Cardiac muscle cell (in vitro differentiated cells and primary cell): Measurements from ENCODE around the gene MCTP1. TPM values are rescaled to one million over a fixed set of nuclear protein-coding genes. Genes with fewer than 3 reads are reported as not detected.
A peak's percentile ranks its signal among the peaks of the same experiment; 100 is the strongest.

Experiments used
- DNase-seq, 2 donors: peaks; one replicate each; pipeline versions ENCODE4 v3.0.0 to v3.0.0-alpha.2; 2010 to 2017; ENCODE audit warnings: low read depth in 1 of 2, low spot score in 1 of 2
- H3K27ac ChIP-seq: fragments of 200-600 bp; sonication (generic); 2 replicates; pipeline ENCODE4 v1.5.1; 2016
- H3K27me3 ChIP-seq: fragments of 200-600 bp; sonication (generic); 2 replicates; pipeline ENCODE4 v1.6.0; 2016; ENCODE audit warnings: control low read depth
- H3K36me3 ChIP-seq: fragments of 200-600 bp; sonication (generic); 2 replicates; pipeline ENCODE4 v1.5.1; 2016; ENCODE audit warnings: control low read depth
- H3K4me1 ChIP-seq: fragments of 200-600 bp; sonication (generic); 2 replicates; pipeline ENCODE4 v1.8.1; 2017; ENCODE audit warnings: low read depth, mild to moderate bottlenecking, mixed run types
- H3K4me3 ChIP-seq: fragments of 200-600 bp; sonication (generic); 2 replicates; pipeline ENCODE4 v1.5.1; 2016; ENCODE audit warnings: mild to moderate bottlenecking
- H3K9me3 ChIP-seq: fragments of 200-600 bp; sonication (generic); 2 replicates; pipeline ENCODE4 v1.5.1; 2017; ENCODE audit warnings: low read depth, mild to moderate bottlenecking, control low read depth
- CTCF ChIP-seq: IDR thresholded peaks from 2 replicates; pipeline ENCODE4 v1.5.1; 2012; ENCODE audit warnings: low read depth, mild to moderate bottlenecking, low read length
- polyA plus RNA-seq: library from polyadenylated mRNA; unstranded; fragments of >200 nt; fragmentation: Nextera tagmentation; extraction: Ambion mirVana; gene quantifications from 2 replicates; pipeline ENCODE4 v1.2.1, GENCODE V29; 2016
- total RNA-seq: library from RNA; depleted of rRNA; stranded (reverse); fragments of >200 nt; gene quantifications from 2 replicates; pipeline ENCODE4 v1.2.3, GENCODE V29; 2016

MCTP1 gene
- total and polyA plus RNA-seq, 2 experiments from 2014 or later = 1.4 TPM; not detected in 1

- Histone ChIP-seq H3K27me3 (no peaks in the 10 kb centered on the region), H3K4me1 (no peaks in the 10 kb centered on the region), H3K27ac (no peak overlapping the region), H3K9me3 (no peaks in the 10 kb centered on the region), H3K36me3 (no peaks in the 10 kb centered on the region), H3K4me3 (no peak overlapping the region)
- no peak for TF ChIP-seq CTCF
- DNase-seq = no peak
Measured at GRCh38 chr5:95317085-95317484, 32.2 kb upstream of the MCTP1 start.

- no peak for TF ChIP-seq CTCF
- Histone ChIP-seq H3K4me1 (no peaks in the 10 kb centered on the region), H3K27me3 (no peaks in the 10 kb centered on the region), H3K27ac (no peak overlapping the region), H3K9me3 (no peaks in the 10 kb centered on the region), H3K36me3 (no peaks in the 10 kb centered on the region), H3K4me3 (no peak overlapping the region)
- DNase-seq = no peak
Measured at GRCh38 chr5:95304711-95305110, 19.8 kb upstream of the MCTP1 start.

- H3K27me3 ChIP-seq = peaks cover 3% of the 10 kb centered on the region
- no peak overlapping the region for H3K27ac ChIP-seq
- H3K9me3 ChIP-seq = no peaks in the 10 kb centered on the region
- H3K4me3 ChIP-seq = no peak overlapping the region
- H3K4me1 ChIP-seq = no peaks in the 10 kb centered on the region
- no peak for DNase-seq
- no peaks in the 10 kb centered on the region for H3K36me3 ChIP-seq
- TF ChIP-seq CTCF = no peak
Measured at GRCh38 chr5:95298651-95299050, 13.8 kb upstream of the MCTP1 start.

GRCh38 chr5:95296291-95296690, 11.4 kb upstream of the MCTP1 start:
- no peak for DNase-seq
- Histone ChIP-seq H3K4me3 (no peak overlapping the region), H3K4me1 (no peaks in the 10 kb centered on the region), H3K27ac (no peak overlapping the region), H3K27me3 (peaks cover 8% of the 10 kb centered on the region), H3K36me3 (no peaks in the 10 kb centered on the region), H3K9me3 (no peaks in the 10 kb centered on the region)
- TF ChIP-seq CTCF = no peak

GRCh38 chr5:95285409-95285755, 488 bp upstream of the MCTP1 start:
- peak in 1 of 2 donors; percentile 2 for DNase-seq
- Histone ChIP-seq H3K27me3 (peaks cover 93% of the 10 kb centered on the region), H3K4me3 (peak overlapping the region; percentile 53), H3K9me3 (no peaks in the 10 kb centered on the region), H3K36me3 (no peaks in the 10 kb centered on the region), H3K27ac (no peak overlapping the region), H3K4me1 (peaks cover 3% of the 10 kb centered on the region)
- no peak for TF ChIP-seq CTCF
